GM21737 (cell line): ENCODE data around the gene GRM8.
"Not testable (repeated sequence)": the region's sequence is repeated elsewhere in the genome, so short reads cannot be mapped to it uniquely, and the experiment has no call there.

Source experiments
- ATAC-seq: cut with Tn5 transposase; IDR thresholded peaks from one replicate; pipeline ENCODE4 v1.9.1; 2021; ENCODE audit warnings: mild to moderate bottlenecking, moderate library complexity; ENCODE audit not compliant: unreplicated experiment

The GRM8 gene

DNA sequence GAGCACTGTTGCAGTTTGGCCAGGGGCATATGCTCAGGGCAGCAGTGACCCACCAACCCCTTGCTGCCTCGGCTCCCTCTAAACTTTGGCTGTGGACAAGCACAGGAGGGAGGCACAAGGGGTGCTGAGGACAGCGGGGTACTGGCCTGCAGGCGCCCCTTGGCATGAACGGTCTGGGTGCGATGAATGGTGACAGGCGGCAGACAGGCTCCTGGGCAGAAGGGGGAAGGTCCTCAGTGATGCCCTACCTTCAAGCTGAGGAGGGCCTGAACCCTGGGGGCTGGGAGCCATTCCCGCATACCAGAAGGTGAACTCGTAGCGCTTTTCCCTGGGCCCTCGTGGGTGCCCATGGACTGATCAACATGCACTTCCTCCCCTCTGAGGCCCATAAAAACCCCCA is 567.1 kb downstream of the GRM8 start:
- ATAC-seq, result no peak

- ATAC-seq, result no peak
These were observed 567.6 kb downstream of the GRM8 start for GRCh38 chr7:126685018-126685573.

GRCh38 chr7:126682176-126682575 is 570.6 kb downstream of the GRM8 start:
- ATAC-seq, result no peak

DNA sequence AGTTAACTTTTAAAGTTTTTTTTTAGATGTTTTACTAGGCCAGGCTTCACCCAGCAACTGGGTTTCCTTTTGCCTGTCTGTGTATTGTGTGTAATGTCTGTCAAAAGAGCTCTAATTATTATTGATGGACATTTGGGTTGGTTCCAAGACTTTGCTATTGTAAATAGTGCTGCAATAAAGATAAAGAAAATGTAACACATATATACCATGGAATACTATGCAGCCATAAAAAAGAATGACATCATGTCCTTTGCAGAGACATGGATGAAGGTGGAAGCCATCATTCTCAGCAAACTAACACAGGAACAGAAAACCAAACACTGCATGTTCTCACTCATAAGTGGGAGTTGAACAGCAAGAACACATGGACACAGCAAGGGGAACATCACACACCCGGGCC is 584.0 kb downstream of the GRM8 start:
- not testable (repeated sequence) for ATAC-seq

DNA sequence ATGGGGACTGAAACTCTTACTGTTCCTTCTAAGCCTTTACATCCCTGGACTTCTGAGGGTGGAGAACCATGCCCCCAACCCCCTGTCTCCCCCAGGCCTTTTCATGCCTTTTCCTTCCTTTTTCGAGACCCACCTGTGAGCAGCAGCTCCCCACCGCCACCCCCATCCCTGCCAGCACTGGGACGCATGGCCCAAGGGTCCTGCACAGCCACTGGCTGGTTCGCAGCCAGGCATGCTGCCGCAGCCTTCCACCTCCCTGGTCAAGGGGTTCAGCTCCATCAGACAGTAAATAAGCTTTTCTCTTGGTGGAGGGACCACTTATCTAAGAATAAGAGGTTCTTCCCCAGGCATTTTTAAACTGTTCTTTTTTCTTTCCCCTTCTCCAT is 584.4 kb downstream of the GRM8 start:
- no peak for ATAC-seq

DNA sequence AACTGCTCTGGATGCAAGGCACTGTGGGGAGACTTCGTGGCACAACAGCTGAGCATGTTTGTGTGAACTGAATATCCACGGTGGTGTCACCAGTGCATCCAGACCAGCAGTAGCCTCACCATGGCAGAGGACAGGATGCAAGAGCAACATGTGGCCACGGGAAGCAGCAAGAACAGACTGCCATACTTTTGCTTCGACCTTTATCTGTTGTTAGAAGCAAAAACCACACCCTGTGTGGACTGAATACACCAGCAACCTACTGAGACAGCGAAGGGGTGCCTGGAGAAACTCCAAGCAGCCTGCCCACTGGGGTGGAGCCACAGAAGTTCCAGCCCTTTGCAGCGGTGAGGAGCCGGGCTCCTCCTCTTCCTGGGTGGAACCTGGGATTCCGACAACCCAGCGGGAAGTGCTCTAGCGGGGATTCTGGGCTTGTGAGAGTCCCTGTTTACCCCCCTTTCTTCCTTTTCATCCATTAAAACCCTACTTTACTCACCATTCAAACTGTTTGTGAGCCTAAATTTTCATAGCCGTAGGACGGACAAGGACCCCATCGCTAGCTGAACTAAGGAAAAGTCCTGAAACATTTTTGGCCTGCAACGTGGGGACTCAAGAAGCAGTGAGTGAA is 584.9 kb downstream of the GRM8 start:
- no peak for ATAC-seq

- ATAC-seq, result no peak
These were observed 589.9 kb downstream of the GRM8 start for GRCh38 chr7:126662856-126663255.

DNA sequence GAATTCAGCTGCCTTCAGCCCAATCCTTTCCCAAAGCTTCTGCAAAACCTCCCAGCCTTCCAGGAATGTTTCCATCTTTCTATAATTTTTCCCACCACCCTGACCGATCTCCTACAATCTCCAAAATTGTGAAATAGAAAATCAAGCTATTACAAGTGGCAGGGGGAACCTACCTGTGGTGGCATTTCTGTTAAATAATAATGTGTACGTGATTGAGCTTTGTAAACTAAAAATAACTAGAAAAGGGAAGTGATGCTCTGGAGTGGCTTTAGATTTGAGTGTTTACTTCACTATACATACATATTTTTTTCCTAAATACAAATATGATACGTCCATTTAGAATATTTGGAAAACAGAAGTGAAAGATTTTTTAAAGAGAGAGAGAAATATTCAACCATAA is 593.6 kb downstream of the GRM8 start:
- peak; percentile 83 for ATAC-seq

DNA sequence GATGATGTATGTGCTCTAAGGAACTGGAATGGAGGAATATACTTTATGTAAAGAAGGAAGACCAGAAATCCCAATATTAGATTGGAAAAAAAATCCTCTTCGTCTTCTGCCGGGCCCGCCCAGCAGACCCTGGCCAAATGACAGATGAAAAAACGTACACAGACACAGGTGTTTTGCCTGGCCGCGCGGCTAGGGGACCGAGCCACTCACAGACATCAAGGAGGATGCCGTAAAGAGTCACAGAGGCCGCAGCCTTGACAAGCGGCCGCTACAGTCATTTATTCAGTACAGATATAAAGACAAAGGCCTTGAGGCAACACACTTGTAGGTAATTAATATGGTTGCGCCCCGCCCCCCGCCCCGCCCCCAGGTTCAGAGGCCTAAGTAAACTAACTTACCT is 594.1 kb downstream of the GRM8 start:
- no peak for ATAC-seq

- ATAC-seq, result peak; percentile 85
These were observed 595.0 kb downstream of the GRM8 start for GRCh38 chr7:126657599-126658358.

DNA sequence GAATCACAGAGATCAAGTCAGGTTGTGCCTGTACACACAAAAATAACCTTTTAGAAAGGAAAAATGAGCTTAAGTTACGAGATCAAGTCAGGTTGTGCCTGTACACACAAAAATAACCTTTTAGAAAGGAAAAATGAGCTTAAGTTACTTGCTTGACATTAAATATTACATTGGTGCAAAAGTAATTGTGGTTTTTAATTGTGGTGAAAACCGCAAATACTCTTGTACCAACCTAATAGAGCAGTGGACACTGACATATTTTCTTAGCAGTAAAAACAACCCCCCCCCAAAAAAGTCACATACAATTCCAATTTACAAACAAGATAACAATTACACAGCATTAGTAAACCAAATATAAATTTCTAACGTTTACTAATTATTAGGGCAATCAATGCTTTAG is 595.6 kb downstream of the GRM8 start:
- ATAC-seq, result no peak

DNA sequence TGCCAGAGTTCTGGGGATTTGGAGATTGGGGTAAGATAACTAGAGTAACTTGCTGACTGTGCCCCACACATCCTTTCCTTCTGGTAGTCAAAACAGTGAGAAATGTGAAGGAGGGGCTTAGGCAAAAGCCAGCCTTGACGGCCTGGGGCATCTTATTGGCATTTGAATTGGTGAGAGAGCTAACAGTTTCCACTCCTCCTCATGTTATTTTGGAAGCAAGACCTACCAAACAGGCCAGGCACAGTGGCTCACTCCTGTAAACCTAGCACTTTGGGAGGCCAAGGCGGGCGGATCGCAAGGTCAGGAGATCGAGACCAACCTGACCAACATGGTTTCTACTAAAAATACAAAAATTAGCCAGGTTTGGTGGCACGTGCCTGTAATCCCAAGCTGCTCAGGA is 596.6 kb downstream of the GRM8 start:
- ATAC-seq, result no peak

DNA sequence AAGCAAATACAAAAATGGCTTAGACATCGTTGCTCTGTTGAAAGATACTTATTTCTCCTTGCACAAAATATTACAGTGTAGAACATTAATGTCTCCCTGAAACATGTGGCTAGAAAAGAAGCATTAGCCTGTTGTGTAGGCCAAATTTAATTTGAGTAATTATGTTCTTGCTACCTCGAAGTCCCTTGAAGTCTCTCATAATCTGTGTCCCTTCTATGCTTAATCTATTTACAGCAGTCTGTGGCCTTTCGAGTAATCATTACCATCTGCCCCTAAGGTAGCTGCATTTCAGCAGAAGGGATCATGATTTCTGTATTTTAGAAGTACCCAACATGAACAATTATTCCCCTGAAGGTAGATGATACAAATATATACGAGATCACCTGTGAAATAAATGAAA is 615.2 kb downstream of the GRM8 start:
- ATAC-seq, result no peak

DNA sequence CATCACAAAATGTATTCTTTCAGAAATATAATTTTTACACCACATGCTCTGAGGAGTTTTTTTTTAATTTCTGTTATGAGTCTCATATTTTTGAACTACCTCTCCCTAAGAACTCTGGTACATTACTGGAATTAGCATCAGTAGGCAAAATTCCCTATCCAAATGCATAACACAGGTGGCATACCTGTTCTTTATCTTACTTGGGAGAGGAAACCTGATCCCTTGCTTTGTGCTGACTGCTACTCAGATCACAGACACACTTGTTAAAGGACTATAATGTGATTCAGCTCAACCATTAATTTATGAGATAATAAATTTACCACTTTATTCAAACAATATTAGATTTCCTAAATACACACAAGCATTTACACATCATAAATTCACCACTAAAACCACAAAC is 617.2 kb downstream of the GRM8 start:
- no peak for ATAC-seq

DNA sequence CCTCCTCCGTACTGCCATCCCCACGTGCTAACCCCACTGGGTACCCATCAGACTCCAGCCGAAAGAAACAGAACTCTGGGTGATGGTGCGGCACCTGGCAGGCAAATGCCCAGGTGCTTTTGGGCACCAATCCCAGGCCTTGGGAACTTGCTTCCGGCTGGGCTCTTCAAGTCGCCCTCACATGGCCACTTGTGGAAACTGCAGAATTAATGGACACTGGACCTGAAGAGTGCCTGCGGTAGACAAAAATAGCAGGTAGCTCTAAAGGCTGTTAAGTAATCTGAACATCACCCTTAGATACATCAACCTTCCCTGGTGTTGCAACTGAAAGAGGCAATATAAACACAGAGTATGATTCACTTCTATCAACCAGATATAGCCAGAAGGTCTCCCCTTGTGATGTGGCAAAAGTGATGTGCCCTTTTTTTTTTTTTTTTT is 644.4 kb downstream of the GRM8 start:
- no peak for ATAC-seq

GRCh38 chr7:126606331-126606730 is 646.4 kb downstream of the GRM8 start:
- ATAC-seq, result no peak

DNA sequence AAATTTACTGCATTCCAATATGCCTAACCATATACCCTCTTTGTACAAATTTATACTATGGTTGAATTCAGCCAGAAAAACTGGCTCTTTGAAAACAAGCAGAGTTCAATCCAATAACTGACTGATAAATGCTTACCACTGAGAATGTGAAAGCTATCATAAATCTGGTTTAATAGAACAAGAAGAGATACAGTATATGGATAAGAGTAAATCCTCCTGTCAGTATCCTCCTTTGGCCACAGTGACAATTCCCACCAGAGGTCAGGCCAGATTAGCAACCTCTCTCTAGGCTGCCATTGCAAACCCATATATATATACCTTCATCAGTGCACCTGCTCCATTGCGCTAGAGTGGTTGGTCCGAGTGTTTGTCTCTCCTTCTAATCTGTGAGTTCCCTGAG is 647.2 kb downstream of the GRM8 start:
- no peak for ATAC-seq

DNA sequence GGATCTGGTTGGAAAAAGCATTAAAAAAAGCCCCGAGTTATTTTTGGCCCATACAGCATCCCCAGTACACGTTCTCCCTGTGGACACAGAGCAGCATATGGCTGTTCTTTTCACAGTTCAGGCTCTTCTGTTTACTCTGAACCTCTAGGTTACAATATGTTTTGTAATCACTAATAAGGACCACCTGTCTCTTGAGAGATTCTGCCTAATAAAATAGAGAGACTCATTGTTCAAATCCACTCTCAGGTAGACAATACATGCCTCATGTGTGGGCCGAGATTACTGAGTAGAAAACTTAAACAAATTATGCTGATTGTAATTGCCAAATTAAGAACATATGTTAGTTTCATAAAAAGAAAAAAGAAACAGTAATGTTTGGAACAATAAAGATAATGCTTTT is 647.7 kb downstream of the GRM8 start:
- no peak for ATAC-seq

DNA sequence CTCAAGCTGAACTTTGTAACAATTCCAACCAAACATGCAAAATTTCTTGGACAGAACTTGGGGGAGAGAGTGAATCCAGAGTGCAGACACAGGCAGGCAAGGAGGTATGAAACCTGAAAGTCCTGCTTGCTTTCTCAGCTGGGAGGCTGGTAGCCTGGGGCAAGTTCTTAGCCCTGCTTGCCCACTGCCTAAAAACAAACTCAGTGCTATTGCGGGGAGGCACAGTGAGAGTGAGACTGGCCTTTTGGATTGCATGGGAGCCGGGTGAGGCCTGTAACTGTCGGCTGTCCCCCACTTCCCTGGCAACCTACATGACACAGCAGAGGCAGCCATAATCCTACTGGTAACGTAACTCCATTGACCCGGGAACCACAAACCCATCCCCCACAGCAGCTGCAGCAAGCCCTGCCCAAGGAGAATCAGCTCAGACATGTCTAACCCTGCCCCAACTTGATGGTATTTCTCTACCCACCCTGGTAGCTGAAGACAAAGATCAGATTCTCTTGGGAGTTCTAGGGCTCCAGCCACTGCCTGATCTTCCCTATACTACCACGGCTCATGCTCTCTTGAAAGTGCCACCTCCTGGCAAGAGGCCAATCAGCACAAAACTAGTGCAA is 663.6 kb downstream of the GRM8 start:
- ATAC-seq, result no peak

- no peak for ATAC-seq
These were observed 674.4 kb downstream of the GRM8 start for GRCh38 chr7:126578338-126578737.

- ATAC-seq, result no peak
These were observed 678.2 kb downstream of the GRM8 start for GRCh38 chr7:126574276-126575250.
